ENCODE results near the gene RHOBTB1. TPM values are rescaled to one million over a fixed set of nuclear protein-coding genes. Genes with fewer than 3 reads are reported as not detected.

The RHOBTB1 gene
- total RNA-seq, result 7.5 and 10.3 TPM in 2 replicates

GRCh38 chr10:60944058-60944909, at the start of gene RHOBTB1:
Gene RHOBTB1, minus strand, starts transcription at chr10:60944185. Its CDS starts 32,643 bp downstream, at chr10:60911542.

Other genes with a start within 250 kb of the RHOBTB1 start
- 51.2 and 52.5 TPM in 2 replicates for gene CDK1, start 165.7 kb downstream of the RHOBTB1 start, total RNA-seq

Data from myometrial cell (primary cell).